BLaER1 treated with 17β-estradiol and CSF1 and Interleukin-3, amounts not matched to agents 10 nM and 100 nM (cell line): Measurements from ENCODE around the gene CDKN2B.

Experiments
- H3K27ac ChIP-seq, 11 experiments: shearing (Covaris generic); formaldehyde crosslinking; 2 replicates each; pipeline ENCODE4 v1.8.1; 2022
- H3K27me3 ChIP-seq, 11 experiments: shearing (Covaris generic); formaldehyde crosslinking; 2 replicates each; pipeline ENCODE4 v1.8.1; 2022
- H3K36me3 ChIP-seq, 11 experiments: shearing (Covaris generic); formaldehyde crosslinking; 2 replicates each; pipeline ENCODE4 v1.8.1; 2022
- H3K4me1 ChIP-seq, 10 experiments: shearing (Covaris generic); formaldehyde crosslinking; 2 replicates each; pipeline ENCODE4 v1.8.1; 2022
- H3K4me2 ChIP-seq, 11 experiments: shearing (Covaris generic); formaldehyde crosslinking; 2 replicates each; pipeline ENCODE4 v1.8.1; 2022
- H3K4me3 ChIP-seq, 10 experiments: shearing (Covaris generic); formaldehyde crosslinking; 2 replicates each; pipeline ENCODE4 v1.8.1; 2022
- H3K9ac ChIP-seq, 11 experiments: shearing (Covaris generic); formaldehyde crosslinking; 2 replicates each; pipeline ENCODE4 v1.8.1; 2022
- H3K9me3 ChIP-seq, 11 experiments: shearing (Covaris generic); formaldehyde crosslinking; replicated peaks in 1 of 11; 2 replicates each; pipeline ENCODE4 v1.8.1; 2022
- H4K20me1 ChIP-seq, 11 experiments: shearing (Covaris generic); formaldehyde crosslinking; 2 replicates each; pipeline ENCODE4 v1.8.1; 2022
- Cebpa-rat ChIP-seq, 11 experiments: shearing (Covaris generic); IDR thresholded peaks; 2 replicates each; pipeline ENCODE4 v1.8.1; 2022

The CDKN2B gene

GRCh38 chr9:21989440-21990189 lies 19.5 kb downstream of the CDKN2B start:
- Histone ChIP-seq H3K27me3 (peaks cover 89 to 97% (median 93%) of the 10 kb centered on the region in 11 experiments), H3K4me2 (peak overlapping the region in 3 of 11 experiments; percentile 40 to 72 (median 62); a peak in 6 of 22 replicates), H3K9me3 (peaks cover 14 to 24% (median 17%) of the 10 kb centered on the region in 11 experiments), H3K36me3 (peaks cover 0 to 13% (median 10%) of the 10 kb centered on the region in 11 experiments; a peak in 12 of 22 replicates), H3K4me3 (peak overlapping the region in 3 of 10 experiments; percentile 22 to 29 (median 28); a peak in 3 of 20 replicates), H3K4me1 (peaks cover 0 to 31% (median 7%) of the 10 kb centered on the region in 10 experiments; a peak in 12 of 20 replicates), H3K27ac (no peak overlapping the region), H4K20me1 (peaks cover 0 to 57% (median 14%) of the 10 kb centered on the region in 11 experiments; a peak in 12 of 22 replicates), H3K9ac (no peak overlapping the region)
- TF ChIP-seq Cebpa-rat (IDR thresholded peaks at IDR 0.05): no peak

- no peak overlapping the region for H3K4me3 ChIP-seq
These were observed 20.8 kb downstream of the CDKN2B start for GRCh38 chr9:21988056-21988990.

GRCh38 chr9:21985964-21986667 lies 23.0 kb downstream of the CDKN2B start:
- Histone ChIP-seq H3K36me3 (peaks cover 0 to 13% (median 10%) of the 10 kb centered on the region in 11 experiments; a peak in 12 of 22 replicates), H3K9me3 (peaks cover 14 to 24% (median 17%) of the 10 kb centered on the region in 11 experiments), H4K20me1 (peaks cover 0 to 83% (median 15%) of the 10 kb centered on the region in 11 experiments; a peak in 13 of 22 replicates), H3K9ac (no peak overlapping the region), H3K27me3 (peaks cover 98 to 100% (median 100%) of the 10 kb centered on the region in 11 experiments), H3K4me3 (no peak overlapping the region), H3K4me1 (peaks cover 0 to 40% (median 0%) of the 10 kb centered on the region in 10 experiments; a peak in 5 of 20 replicates), H3K27ac (no peak overlapping the region), H3K4me2 (no peak overlapping the region; a peak in 2 of 22 replicates)
- TF ChIP-seq Cebpa-rat (IDR thresholded peaks at IDR 0.05): no peak

More at GRCh38 chr9:21988056-21988990, 20.8 kb downstream of the CDKN2B start:
- peaks cover 0 to 13% (median 10%) of the 10 kb centered on the region in 11 experiments; a peak in 12 of 22 replicates for H3K36me3 ChIP-seq
- peaks cover 0 to 70% (median 14%) of the 10 kb centered on the region in 11 experiments; a peak in 13 of 22 replicates for H4K20me1 ChIP-seq
- no peak overlapping the region for H3K9ac ChIP-seq
- peaks cover 0 to 37% (median 0%) of the 10 kb centered on the region in 10 experiments; a peak in 5 of 20 replicates for H3K4me1 ChIP-seq
- peaks cover 14 to 24% (median 17%) of the 10 kb centered on the region in 11 experiments for H3K9me3 ChIP-seq
- peak overlapping the region in 2 of 11 experiments; percentile 63 to 72; a peak in 3 of 22 replicates for H3K4me2 ChIP-seq
- TF ChIP-seq Cebpa-rat (IDR thresholded peaks at IDR 0.05): no peak
- H3K27me3 ChIP-seq: peaks cover 92 to 99% (median 94%) of the 10 kb centered on the region in 11 experiments
- no peak overlapping the region for H3K27ac ChIP-seq

- Histone ChIP-seq H3K36me3 (0 out of 22 replicates have a peak, but pooled peaks cover 0 to under 1% (median 0%) of the 10 kb centered on the region in 11 experiments), H4K20me1 (peaks cover 0 to 74% (median 9%) of the 10 kb centered on the region in 11 experiments; a peak in 12 of 22 replicates), H3K4me3 (no peak overlapping the region), H3K9ac (no peak overlapping the region), H3K9me3 (peaks cover under 1 to 16% (median 5%) of the 10 kb centered on the region in 11 experiments; a peak in 16 of 22 replicates), H3K27me3 (peaks cover 95 to 98% (median 97%) of the 10 kb centered on the region in 11 experiments), H3K4me2 (peak overlapping the region in 1 of 11 experiments; percentile 39; a peak in 2 of 22 replicates), H3K27ac (no peak overlapping the region), H3K4me1 (peaks cover 0 to 28% (median 0%) of the 10 kb centered on the region in 10 experiments; a peak in 4 of 20 replicates)
- TF ChIP-seq Cebpa-rat (IDR thresholded peaks at IDR 0.05): no peak
These were observed 25.0 kb downstream of the CDKN2B start for GRCh38 chr9:21984101-21984500.

- no peak overlapping the region for H3K27ac ChIP-seq
- no peak overlapping the region for H3K4me3 ChIP-seq
- no peak for TF ChIP-seq Cebpa-rat (IDR thresholded peaks at IDR 0.05)
- H3K9ac ChIP-seq: no peak overlapping the region
- peaks cover 0 to 26% (median 0%) of the 10 kb centered on the region in 10 experiments; a peak in 4 of 20 replicates for H3K4me1 ChIP-seq
- H3K4me2 ChIP-seq: peak overlapping the region in 2 of 11 experiments; percentile 15 to 39; a peak in 3 of 22 replicates
- H3K27me3 ChIP-seq: peaks cover 95 to 98% (median 97%) of the 10 kb centered on the region in 11 experiments
- peaks cover 0 to 14% (median 7%) of the 10 kb centered on the region in 11 experiments; a peak in 10 of 22 replicates for H3K9me3 ChIP-seq
- peaks cover 0 to 74% (median 11%) of the 10 kb centered on the region in 11 experiments; a peak in 13 of 22 replicates for H4K20me1 ChIP-seq
- H3K36me3 ChIP-seq: no peaks in the 10 kb centered on the region
These were observed 25.6 kb downstream of the CDKN2B start for GRCh38 chr9:21983561-21983935.

GRCh38 chr9:21982861-21983560 lies 26.1 kb downstream of the CDKN2B start:
- Histone ChIP-seq H3K4me1 (peaks cover 0 to 26% (median 0%) of the 10 kb centered on the region in 10 experiments; a peak in 4 of 20 replicates), H3K4me3 (no peak overlapping the region), H3K9ac (no peak overlapping the region), H3K36me3 (no peaks in the 10 kb centered on the region), H3K9me3 (peaks cover 0 to 14% (median 6%) of the 10 kb centered on the region in 11 experiments; a peak in 10 of 22 replicates), H4K20me1 (peaks cover 0 to 71% (median 11%) of the 10 kb centered on the region in 11 experiments; a peak in 12 of 22 replicates), H3K27ac (no peak overlapping the region), H3K4me2 (peak overlapping the region in 1 of 11 experiments; percentile 39; a peak in 1 of 22 replicates), H3K27me3 (peaks cover 95 to 98% (median 97%) of the 10 kb centered on the region in 11 experiments)
- TF ChIP-seq Cebpa-rat (IDR thresholded peaks at IDR 0.05): no peak

- H3K27me3 ChIP-seq: peaks cover 95 to 98% (median 97%) of the 10 kb centered on the region in 11 experiments
These were observed 26.7 kb downstream of the CDKN2B start for GRCh38 chr9:21982391-21982790.

More at GRCh38 chr9:21982391-21982790, 26.7 kb downstream of the CDKN2B start:
- Histone ChIP-seq H3K9me3 (peaks cover 0 to 15% (median 10%) of the 10 kb centered on the region in 11 experiments; a peak in 13 of 22 replicates), H3K27ac (no peak overlapping the region), H3K9ac (no peak overlapping the region), H3K36me3 (no peaks in the 10 kb centered on the region), H3K4me3 (no peak overlapping the region), H3K4me2 (no peak overlapping the region), H3K4me1 (peaks cover 0 to 23% (median 0%) of the 10 kb centered on the region in 10 experiments; a peak in 4 of 20 replicates), H4K20me1 (peaks cover 2 to 75% (median 13%) of the 10 kb centered on the region in 11 experiments; a peak in 15 of 22 replicates)
- TF ChIP-seq Cebpa-rat (IDR thresholded peaks at IDR 0.05): no peak
